GM21529 (cell line): ENCODE results near the gene SDK1.

Experiments used
- ATAC-seq: cut with Tn5 transposase; IDR thresholded peaks from one replicate; pipeline ENCODE4 v1.9.1; 2021; ENCODE audit not compliant: unreplicated experiment

The SDK1 gene

GRCh38 chr7:4115941-4116610 is 815.0 kb downstream of the SDK1 start:
- ATAC-seq: no peak

GRCh38 chr7:4119848-4120247 is 818.8 kb downstream of the SDK1 start:
- ATAC-seq: no peak

- ATAC-seq: no peak
Observed at GRCh38 chr7:4123346-4123745, 822.3 kb downstream of the SDK1 start.

- ATAC-seq: no peak
Observed at GRCh38 chr7:4123823-4124222, 822.8 kb downstream of the SDK1 start.

DNA sequence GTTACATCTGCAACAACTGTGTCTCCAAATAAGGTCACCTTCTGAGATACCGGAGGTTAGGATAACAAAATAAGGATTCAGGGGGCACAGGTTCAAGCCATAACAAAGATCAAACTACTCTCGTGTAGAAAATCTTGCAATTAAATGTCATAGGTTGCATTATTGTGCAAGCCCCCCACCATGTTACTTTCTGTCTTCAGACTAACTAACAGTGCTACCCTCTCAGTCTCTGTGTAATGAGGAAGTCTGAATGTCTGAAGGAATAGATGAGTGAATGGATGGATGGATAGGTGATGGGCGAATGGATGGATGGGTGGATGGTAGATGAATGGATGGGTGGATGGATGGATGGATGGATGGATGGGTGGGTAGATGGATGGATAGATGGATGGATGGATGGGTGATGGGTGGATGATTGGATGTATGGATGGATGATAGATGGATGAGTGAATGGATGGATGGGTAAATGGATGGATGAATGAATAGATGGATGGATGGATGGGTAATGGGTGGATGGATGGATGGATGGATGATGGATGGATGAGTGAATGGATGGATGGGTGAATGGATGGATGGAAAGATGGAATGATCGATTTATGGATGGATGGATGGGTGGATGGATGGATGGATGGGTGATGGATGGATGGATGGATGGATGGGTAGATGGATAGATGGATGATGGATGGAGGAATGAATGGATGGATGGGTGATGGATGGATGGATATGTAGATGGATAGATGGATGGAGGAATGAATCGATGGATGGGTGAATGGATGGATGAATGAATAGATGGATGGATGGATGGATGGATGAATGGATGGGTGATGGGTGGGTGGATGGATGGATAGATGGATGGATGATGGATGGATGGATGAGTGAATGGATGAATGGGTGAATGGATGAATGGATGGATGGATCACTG is 823.8 kb downstream of the SDK1 start:
- ATAC-seq: no peak

DNA sequence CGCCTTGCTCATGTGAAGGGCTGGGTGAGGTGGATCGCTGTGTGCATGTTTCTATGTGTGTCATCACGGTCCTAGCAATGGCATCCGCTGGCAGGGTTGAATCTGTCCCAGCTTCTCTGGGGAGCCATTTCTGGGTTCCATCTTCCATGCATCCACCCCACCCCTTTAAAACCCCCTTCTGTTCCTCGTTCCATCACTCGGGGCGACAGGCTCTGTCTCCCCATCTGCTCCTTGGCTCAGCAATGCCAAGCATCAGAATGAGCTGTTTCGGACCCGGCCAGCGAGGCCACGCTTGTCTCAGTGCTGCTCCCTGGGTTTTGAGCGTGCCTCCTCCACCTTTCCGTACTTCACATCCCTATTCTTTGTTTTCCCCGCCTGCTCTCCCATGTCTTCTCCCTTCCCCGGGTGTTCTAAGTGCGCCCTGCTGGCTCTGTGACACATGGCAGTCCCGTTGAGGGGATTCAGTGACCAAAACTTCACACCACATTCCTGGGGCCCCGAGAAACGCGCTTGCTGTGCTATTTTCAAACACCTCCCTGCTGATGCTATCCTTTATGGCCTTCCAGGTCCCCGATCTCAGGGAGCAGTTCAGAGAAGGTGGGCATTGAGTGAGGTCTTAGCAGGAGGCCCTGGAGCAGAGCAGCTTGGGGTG is 827.0 kb downstream of the SDK1 start:
- ATAC-seq: no peak

DNA sequence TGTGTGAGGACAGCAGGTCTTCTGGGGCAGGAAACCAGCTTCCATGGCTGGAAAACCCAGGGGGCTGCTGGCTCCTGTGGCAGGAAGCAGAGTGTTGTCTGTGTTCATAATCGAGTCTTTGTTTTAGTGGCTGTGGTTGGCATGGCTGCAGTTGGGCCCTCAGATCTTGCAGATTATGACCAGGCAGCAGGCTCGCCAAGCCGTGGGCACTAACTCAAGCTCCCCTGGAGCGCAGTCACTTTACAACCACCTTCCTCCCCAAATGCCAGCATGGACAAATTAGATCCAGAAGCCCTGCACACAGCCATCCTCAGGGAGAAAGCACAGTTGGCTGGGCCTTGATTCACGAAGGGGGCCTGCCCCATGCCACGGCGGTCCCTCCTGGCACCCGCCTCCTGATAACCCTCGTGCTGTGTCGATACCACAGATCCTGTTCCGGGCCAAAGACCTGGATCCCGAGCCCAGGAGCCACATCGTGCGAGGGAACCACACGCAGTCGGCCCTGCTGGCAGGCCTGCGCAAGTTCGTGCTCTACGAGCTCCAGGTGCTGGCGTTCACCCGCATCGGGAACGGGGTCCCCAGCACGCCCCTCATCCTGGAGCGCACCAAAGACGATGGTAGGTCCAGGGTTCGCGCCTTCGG is 828.5 kb downstream of the SDK1 start:
- ATAC-seq: no peak

DNA sequence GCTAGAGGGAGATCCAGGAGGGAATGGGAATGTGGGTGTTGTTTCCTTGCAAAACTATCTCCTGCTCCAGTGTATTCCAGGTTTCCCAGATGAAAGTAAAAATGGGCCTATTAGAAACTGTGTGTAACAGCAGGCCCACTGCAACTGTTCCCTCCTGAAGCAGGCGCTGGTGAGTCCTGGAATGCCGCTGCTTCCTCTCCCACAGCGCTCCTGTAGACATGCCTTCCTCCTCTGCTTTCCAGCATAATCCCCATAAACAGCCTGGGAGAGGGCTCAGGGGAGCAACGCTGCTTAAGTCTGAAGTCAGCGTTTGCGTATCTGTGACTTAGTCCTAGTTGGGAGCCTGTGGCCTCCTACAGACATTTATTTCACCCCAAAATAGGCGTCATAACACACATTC is 830.0 kb downstream of the SDK1 start:
- ATAC-seq: no peak

GRCh38 chr7:4132221-4132620 is 831.2 kb downstream of the SDK1 start:
- ATAC-seq: no peak

DNA sequence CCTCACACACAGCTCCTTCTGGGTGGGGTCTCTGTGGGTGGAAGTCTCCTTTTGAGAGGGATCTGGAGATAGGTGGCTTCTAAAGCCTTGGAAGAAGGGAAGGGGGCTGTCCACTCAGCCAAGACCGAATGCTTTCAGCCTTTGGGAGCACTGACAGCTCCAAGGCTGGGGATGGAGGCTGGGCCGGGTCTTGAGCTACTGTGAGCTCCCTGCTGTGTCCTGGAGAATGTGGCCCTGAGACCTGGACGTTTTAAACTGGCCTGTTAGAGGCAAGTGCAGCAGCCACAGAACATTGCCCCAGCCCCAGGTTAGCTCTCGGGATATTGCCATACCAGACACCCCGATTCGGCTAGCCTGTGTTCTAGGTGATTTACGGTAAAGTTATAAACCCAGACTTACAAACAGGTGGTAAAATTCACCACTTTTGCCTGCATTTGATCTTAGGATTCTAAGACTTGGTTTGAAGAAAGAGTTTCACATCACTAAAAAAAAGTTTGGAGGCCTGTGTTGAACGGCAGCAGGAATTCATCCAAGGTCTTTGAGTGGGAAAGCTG is 832.5 kb downstream of the SDK1 start:
- no peak for ATAC-seq

DNA sequence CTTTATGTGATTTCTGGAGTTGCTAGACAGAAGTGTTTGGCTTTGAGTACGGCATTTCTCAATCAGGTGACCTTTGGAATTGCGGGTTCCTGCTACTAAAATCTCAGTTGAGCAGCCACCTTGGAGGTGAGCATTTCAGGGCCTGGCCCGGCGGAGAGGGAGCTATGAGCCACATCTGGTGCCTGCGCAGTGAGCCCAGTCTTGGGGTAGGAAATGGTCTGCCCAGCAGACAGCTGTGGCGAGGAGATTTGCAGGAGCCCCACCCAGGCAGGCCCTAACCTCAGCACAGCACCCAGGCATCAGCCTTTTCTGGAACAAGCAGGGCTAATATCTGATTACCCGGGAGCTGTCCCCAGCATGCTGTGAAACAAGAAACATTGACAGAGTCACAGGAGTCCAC is 833.2 kb downstream of the SDK1 start:
- ATAC-seq: no peak

DNA sequence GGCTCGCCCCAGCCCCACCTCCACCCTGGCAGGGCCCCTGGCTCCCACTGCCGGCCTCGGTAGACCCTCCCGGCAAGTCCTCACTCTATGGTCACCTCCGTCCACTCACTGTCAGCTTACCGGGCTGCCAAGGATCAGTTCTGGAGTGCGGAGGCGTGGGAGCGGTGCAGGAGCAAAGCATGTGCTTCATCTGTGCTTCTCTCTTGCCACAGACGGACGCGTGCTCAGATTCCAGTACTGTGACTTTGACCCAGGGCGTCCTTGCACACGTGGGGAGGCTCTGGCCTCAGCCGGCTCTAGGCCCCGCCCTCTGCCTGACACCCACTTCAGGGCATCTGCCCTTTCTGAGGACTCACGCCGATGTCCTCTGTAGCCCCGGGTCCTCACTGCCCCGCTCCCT is 833.6 kb downstream of the SDK1 start:
- no peak for ATAC-seq

DNA sequence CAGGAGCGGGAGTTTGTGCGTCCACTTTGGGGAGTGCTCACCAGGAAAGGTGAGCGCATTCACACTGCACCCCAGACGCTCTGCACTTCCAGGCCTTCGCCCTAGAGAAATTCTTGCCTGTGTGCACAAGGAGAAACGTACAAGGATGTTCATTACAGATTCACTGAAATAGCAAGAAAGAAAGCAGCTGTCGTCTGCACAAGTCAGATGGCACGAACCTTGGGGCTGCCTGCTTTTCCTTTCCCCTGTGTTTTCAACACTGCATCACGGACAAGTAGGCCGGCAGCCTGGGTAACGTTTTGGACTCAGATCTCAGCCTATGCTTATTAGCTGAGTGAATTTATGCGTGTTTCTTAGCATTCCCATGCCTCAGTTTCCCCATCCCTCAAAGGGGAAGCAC is 834.2 kb downstream of the SDK1 start:
- ATAC-seq: no peak

- no peak for ATAC-seq
Observed at GRCh38 chr7:4136036-4136435, 835.0 kb downstream of the SDK1 start.

DNA sequence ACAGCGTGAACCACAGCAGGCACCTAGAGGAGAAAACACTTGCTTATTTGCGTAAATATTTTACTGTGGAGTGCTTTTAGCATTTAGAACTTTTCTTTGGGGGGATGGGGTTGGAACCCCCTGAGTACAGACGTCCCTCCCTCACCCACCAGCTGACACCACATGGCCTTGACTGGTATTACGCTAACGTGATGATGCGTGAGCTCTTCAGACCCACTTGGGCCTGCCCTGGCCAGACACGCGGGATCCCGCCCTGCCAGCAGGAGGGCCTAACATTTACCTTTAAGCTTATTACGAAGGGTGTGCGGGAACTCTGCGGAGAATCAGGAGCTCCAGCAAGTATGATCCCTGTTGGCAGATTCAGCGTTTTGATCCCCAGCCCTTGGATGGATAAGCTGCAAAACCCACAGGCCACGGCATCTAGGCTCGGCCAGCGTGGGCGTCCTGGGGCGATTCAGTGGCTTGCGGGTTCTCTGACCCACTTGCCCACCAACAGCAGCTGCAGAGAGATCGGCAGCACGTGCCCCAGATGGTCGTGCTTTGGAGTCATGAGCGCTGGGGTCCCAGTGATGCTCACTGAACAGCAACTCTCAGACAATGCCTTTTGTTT is 835.6 kb downstream of the SDK1 start:
- ATAC-seq: no peak

DNA sequence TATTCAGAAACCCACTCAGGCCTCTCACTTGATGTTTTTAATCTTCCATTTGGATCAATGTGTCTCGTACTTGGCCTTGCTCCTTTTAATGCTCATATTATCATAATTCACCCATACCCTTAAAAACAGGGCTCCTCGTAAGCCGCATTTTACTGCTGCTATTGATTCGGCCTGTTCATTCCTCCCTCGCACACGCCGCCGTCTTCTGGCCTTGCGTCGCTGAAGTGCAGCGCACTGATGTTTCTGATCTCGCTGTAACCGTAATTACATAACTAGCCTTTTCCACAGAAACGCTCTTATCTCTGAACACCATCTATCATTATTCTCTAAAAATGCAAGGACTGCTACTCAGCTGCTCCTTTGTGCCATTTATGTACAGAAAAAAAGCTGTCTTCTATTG is 836.5 kb downstream of the SDK1 start:
- no peak for ATAC-seq

- no peak for ATAC-seq
Observed at GRCh38 chr7:4138866-4139265, 837.8 kb downstream of the SDK1 start.

GRCh38 chr7:4139656-4140625 is 838.9 kb downstream of the SDK1 start:
- ATAC-seq: no peak

DNA sequence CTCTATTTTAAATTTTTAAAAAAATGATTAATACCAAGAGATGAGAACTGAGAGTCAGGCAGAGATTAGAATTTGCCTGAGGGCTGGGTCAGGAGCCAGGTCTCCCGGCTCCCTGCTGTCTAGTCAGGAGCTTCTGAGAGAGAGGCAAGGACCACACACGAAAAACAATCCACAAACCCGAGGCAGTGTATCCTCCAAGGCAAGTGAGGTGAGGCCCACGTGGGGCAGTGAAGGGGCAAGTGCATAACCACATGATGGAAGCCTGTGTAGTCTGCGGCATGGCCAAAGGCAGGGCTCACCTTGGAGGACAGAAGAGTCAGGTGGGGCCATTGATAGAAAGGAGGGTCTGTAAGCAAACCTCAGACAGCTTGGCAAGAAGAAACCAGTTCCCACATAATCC is 839.9 kb downstream of the SDK1 start:
- no peak for ATAC-seq

DNA sequence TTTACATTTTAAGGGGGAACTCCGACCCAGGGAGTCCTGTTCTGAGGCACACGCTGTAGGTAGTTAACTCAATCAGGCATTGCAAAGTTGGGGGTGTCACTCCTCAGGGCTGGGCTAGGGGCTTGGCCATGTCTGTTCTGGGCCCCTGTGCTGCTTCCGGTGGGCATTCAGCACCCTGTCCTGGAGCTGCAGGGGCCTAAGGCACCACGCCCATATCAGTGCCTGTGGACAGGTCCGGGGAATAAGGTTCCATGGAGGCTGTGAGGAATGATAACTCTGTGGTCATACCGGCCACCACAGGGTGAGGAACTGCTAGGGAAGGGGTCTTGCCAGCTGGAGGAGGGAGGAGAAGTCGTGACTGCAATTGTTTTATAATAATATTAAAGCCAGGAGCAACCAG is 842.0 kb downstream of the SDK1 start:
- no peak for ATAC-seq
